ENCODE measurements around the gene POLK.
"Not testable (repeated sequence)": the region's sequence is repeated elsewhere in the genome, so short reads cannot be mapped to it uniquely, and the experiment has no call there.

The POLK gene

GRCh38 chr5:75526070-75526469, 14.4 kb downstream of the POLK start:
- Histone ChIP-seq H3K4me3 (ENCODE audit: severe bottlenecking) (no peak overlapping the region), H3K36me3 (ENCODE audit: low read depth) (0 out of 2 replicates have a peak, but pooled peaks cover 10% of the 10 kb centered on the region), H3K4me1 (ENCODE audit: insufficient read depth, poor library complexity, severe bottlenecking) (peaks cover 19% of the 10 kb centered on the region), H3K9me3 (ENCODE audit: severe bottlenecking) (peaks cover 6% of the 10 kb centered on the region), H3K27ac (ENCODE audit: poor library complexity, severe bottlenecking) (no peak overlapping the region), H3K27me3 (ENCODE audit: insufficient read depth, poor library complexity, severe bottlenecking) (no peaks in the 10 kb centered on the region)
- no peak for ATAC-seq (ENCODE audit: low read depth)
- no peak for DNase-seq (ENCODE audit: low spot score)
- TF ChIP-seq CTCF (IDR thresholded peaks at IDR 0.05; ENCODE audit: poor library complexity, severe bottlenecking) = no peak

- Histone ChIP-seq H3K27ac (ENCODE audit: poor library complexity, severe bottlenecking) (no peak overlapping the region), H3K4me3 (ENCODE audit: severe bottlenecking) (no peak overlapping the region), H3K4me1 (ENCODE audit: insufficient read depth, poor library complexity, severe bottlenecking) (peaks cover 4% of the 10 kb centered on the region), H3K9me3 (ENCODE audit: severe bottlenecking) (no peaks in the 10 kb centered on the region), H3K27me3 (ENCODE audit: insufficient read depth, poor library complexity, severe bottlenecking) (no peaks in the 10 kb centered on the region), H3K36me3 (ENCODE audit: low read depth) (0 out of 2 replicates have a peak, but pooled peaks cover 5% of the 10 kb centered on the region)
- no peak for ATAC-seq (ENCODE audit: low read depth)
- no peak for DNase-seq (ENCODE audit: low spot score)
- no peak for TF ChIP-seq CTCF (IDR thresholded peaks at IDR 0.05; ENCODE audit: poor library complexity, severe bottlenecking)
Observed at GRCh38 chr5:75529185-75529584, 17.5 kb downstream of the POLK start.

- no peaks in the 10 kb centered on the region for H3K27me3 ChIP-seq (ENCODE audit: insufficient read depth, poor library complexity, severe bottlenecking)
- ATAC-seq (ENCODE audit: low read depth) = no peak
- DNase-seq (ENCODE audit: low spot score) = no peak
- TF ChIP-seq CTCF (IDR thresholded peaks at IDR 0.05; ENCODE audit: poor library complexity, severe bottlenecking) = no peak
- H3K9me3 ChIP-seq (ENCODE audit: severe bottlenecking) = no peaks in the 10 kb centered on the region
- no peak overlapping the region for H3K27ac ChIP-seq (ENCODE audit: poor library complexity, severe bottlenecking)
- no peak overlapping the region for H3K4me3 ChIP-seq (ENCODE audit: severe bottlenecking)
- H3K4me1 ChIP-seq (ENCODE audit: insufficient read depth, poor library complexity, severe bottlenecking) = peaks cover 4% of the 10 kb centered on the region
- H3K36me3 ChIP-seq (ENCODE audit: low read depth) = peaks cover 10% of the 10 kb centered on the region; the same call in 1 of the 2 replicates
Observed at GRCh38 chr5:75532190-75532589, 20.5 kb downstream of the POLK start.

- peak; percentile 53; the same call in 1 of the 3 replicates for ATAC-seq (ENCODE audit: low read depth)
- H3K9me3 ChIP-seq (ENCODE audit: severe bottlenecking); H3K27me3 ChIP-seq (ENCODE audit: insufficient read depth, poor library complexity, severe bottlenecking); H3K4me3 ChIP-seq (ENCODE audit: severe bottlenecking); H3K36me3 ChIP-seq (ENCODE audit: low read depth); H3K4me1 ChIP-seq (ENCODE audit: insufficient read depth, poor library complexity, severe bottlenecking); DNase-seq (ENCODE audit: low spot score): not testable (repeated sequence)
- peak overlapping the region; percentile 20 for H3K27ac ChIP-seq (ENCODE audit: poor library complexity, severe bottlenecking)
Observed at GRCh38 chr5:75533716-75534115, 22.0 kb downstream of the POLK start.

- peaks cover 10% of the 10 kb centered on the region; the same call in 1 of the 2 replicates for H3K36me3 ChIP-seq (ENCODE audit: low read depth)
- ATAC-seq (ENCODE audit: low read depth) = no peak
- H3K27ac ChIP-seq (ENCODE audit: poor library complexity, severe bottlenecking) = no peak overlapping the region
- no peak for TF ChIP-seq CTCF (IDR thresholded peaks at IDR 0.05; ENCODE audit: poor library complexity, severe bottlenecking)
- no peaks in the 10 kb centered on the region for H3K9me3 ChIP-seq (ENCODE audit: severe bottlenecking)
- DNase-seq (ENCODE audit: low spot score) = no peak
- H3K4me1 ChIP-seq (ENCODE audit: insufficient read depth, poor library complexity, severe bottlenecking) = no peaks in the 10 kb centered on the region
- no peak overlapping the region for H3K4me3 ChIP-seq (ENCODE audit: severe bottlenecking)
- no peaks in the 10 kb centered on the region for H3K27me3 ChIP-seq (ENCODE audit: insufficient read depth, poor library complexity, severe bottlenecking)
Observed at GRCh38 chr5:75534734-75535133, 23.0 kb downstream of the POLK start.
